Stimulated activated CD8-positive, alpha-beta memory T cell treated with anti-CD3 and anti-CD28 coated beads, Interleukin-7, amount 100 ng/mL, for 4 hours (primary cell): ENCODE data around the gene AUNIP.
"Not testable (repeated sequence)": the region's sequence is repeated elsewhere in the genome, so short reads cannot be mapped to it uniquely, and the experiment has no call there.

Source experiments
- DNase-seq, 2 donors: peaks; one replicate each; pipeline ENCODE4 v3.0.0-alpha.2; 2020; ENCODE audit warnings: low read depth in 2 of 2

AUNIP gene

GRCh38 chr1:25866288-25866687 is 7.0 kb upstream of the AUNIP start:
- DNase-seq, result no peak

- DNase-seq, result no peak
Observed at GRCh38 chr1:25864434-25864833, 5.2 kb upstream of the AUNIP start.

GRCh38 chr1:25863486-25864262 is 4.4 kb upstream of the AUNIP start:
- DNase-seq, result no peak

- no peak for DNase-seq
Observed at GRCh38 chr1:25862785-25863485, 3.7 kb upstream of the AUNIP start.

- DNase-seq, result no peak
Observed at GRCh38 chr1:25861316-25862286, 2.3 kb upstream of the AUNIP start.

GRCh38 chr1:25858494-25858893 is 763 bp downstream of the AUNIP start:
- no peak for DNase-seq

GRCh38 chr1:25856856-25857255 is 2.4 kb downstream of the AUNIP start:
- no peak for DNase-seq

- DNase-seq, result no peak
Observed at GRCh38 chr1:25854554-25854953, 4.7 kb downstream of the AUNIP start.

GRCh38 chr1:25848531-25848930 is 10.7 kb downstream of the AUNIP start:
- no peak for DNase-seq

- no peak for DNase-seq
Observed at GRCh38 chr1:25847929-25848328, 11.3 kb downstream of the AUNIP start.

- no peak for DNase-seq
Observed at GRCh38 chr1:25845664-25846063, 13.6 kb downstream of the AUNIP start.

- no peak for DNase-seq
Observed at GRCh38 chr1:25844536-25845337, 14.5 kb downstream of the AUNIP start.

- no peak for DNase-seq
Observed at GRCh38 chr1:25843483-25843882, 15.8 kb downstream of the AUNIP start.

GRCh38 chr1:25839808-25840207 is 19.4 kb downstream of the AUNIP start:
- DNase-seq, result not testable (repeated sequence)

GRCh38 chr1:25837262-25837875 is 21.9 kb downstream of the AUNIP start:
- DNase-seq, result no peak

- no peak for DNase-seq
Observed at GRCh38 chr1:25836695-25837094, 22.6 kb downstream of the AUNIP start.

GRCh38 chr1:25834894-25835293 is 24.4 kb downstream of the AUNIP start:
- no peak for DNase-seq

GRCh38 chr1:25833158-25833557 is 26.1 kb downstream of the AUNIP start:
- DNase-seq, result no peak

- no peak for DNase-seq
Observed at GRCh38 chr1:25832336-25833037, 26.8 kb downstream of the AUNIP start.

- DNase-seq, result no peak
Observed at GRCh38 chr1:25831569-25832196, 27.6 kb downstream of the AUNIP start.
